GM12878 (cell line): ENCODE data around the gene PRKRIP1. TPM values are rescaled to one million over a fixed set of nuclear protein-coding genes. Genes with fewer than 3 reads are reported as not detected.

Source experiments
- ATF2 ChIP-seq: IDR thresholded peaks from 2 replicates; pipeline ENCODE4 v1.6.1; 2012; ENCODE audit warnings: low read length, inconsistent platforms
- CBX5 ChIP-seq: sonication (generic); IDR thresholded peaks from 2 replicates; pipeline ENCODE4 v1.6.1; 2016; ENCODE audit warnings: low read depth, moderate library complexity, mild to moderate bottlenecking, inconsistent platforms
- CHD1 ChIP-seq: IDR thresholded peaks from 2 replicates; pipeline ENCODE4 v1.6.1; 2012; ENCODE audit warnings: low read depth, low read length, improper control_type of control experiment
- CTCF ChIP-seq, 3 experiments: IDR thresholded peaks in 2 of 3; conservative IDR thresholded peaks in 1 of 3; 2 replicates each; pipeline ENCODE4 v1.5.1; 2011; ENCODE audit warnings: low read depth in 3 of 3, low read length in 3 of 3, mild to moderate bottlenecking in 3 of 3, control low read depth in 2 of 3, moderate library complexity in 2 of 3, inconsistent platforms in 1 of 3, mixed read lengths in 1 of 3; ENCODE audit not compliant: control insufficient read depth in 2 of 3, insufficient read depth in 1 of 3; ENCODE audit errors: extremely low read depth in 1 of 3
- E2F4 ChIP-seq: IDR thresholded peaks from 2 replicates; pipeline ENCODE4 v1.6.1; 2012; ENCODE audit warnings: low read depth, low read length, improper control_type of control experiment
- ESRRA ChIP-seq: IDR thresholded peaks from 2 replicates; pipeline ENCODE4 v1.6.1; 2012; ENCODE audit warnings: mild to moderate bottlenecking, low read length, improper control_type of control experiment
- GABPA ChIP-seq: IDR thresholded peaks from 2 replicates; pipeline ENCODE4 v1.6.1; 2014; ENCODE audit warnings: antibody characterized with exemption, low read depth, mild to moderate bottlenecking, inconsistent platforms
- HDGF ChIP-seq: fragments of 450-650 bp; IDR thresholded peaks from 2 replicates; pipeline ENCODE4 v1.6.1; 2016; ENCODE audit warnings: antibody characterized with exemption
- IKZF1 ChIP-seq: fragments of 450-650 bp; conservative IDR thresholded peaks from 2 replicates; pipeline ENCODE4 v1.6.1; 2017; ENCODE audit warnings: antibody characterized with exemption, mild to moderate bottlenecking
- JUND ChIP-seq: IDR thresholded peaks from 2 replicates; pipeline ENCODE4 v1.6.1; 2012; ENCODE audit warnings: low read depth, mild to moderate bottlenecking, low read length, improper control_type of control experiment, moderate library complexity
- MLLT1 ChIP-seq: fragments of 450-650 bp; IDR thresholded peaks from 2 replicates; pipeline ENCODE4 v1.6.1; 2016; ENCODE audit warnings: mild to moderate bottlenecking
- NBN ChIP-seq: fragments of 450-650 bp; IDR thresholded peaks from 2 replicates; pipeline ENCODE4 v1.6.1; 2016
- PAX5 ChIP-seq: IDR thresholded peaks from 2 replicates; pipeline ENCODE4 v1.6.1; 2011; ENCODE audit warnings: low read depth, low read length, borderline replicate concordance
- POLR2A ChIP-seq: IDR thresholded peaks from 2 replicates; pipeline ENCODE4 v1.6.1; 2011; ENCODE audit warnings: low read depth, mild to moderate bottlenecking, low read length
- POLR2AphosphoS2 ChIP-seq: IDR thresholded peaks from 2 replicates; pipeline ENCODE4 v1.6.1; 2011; ENCODE audit warnings: low read depth, mild to moderate bottlenecking, low read length, improper control_type of control experiment, moderate library complexity
- RAD21 ChIP-seq: IDR thresholded peaks from 2 replicates; pipeline ENCODE4 v1.6.1; 2011; ENCODE audit warnings: mild to moderate bottlenecking, low read depth, low read length, moderate library complexity; ENCODE audit not compliant: insufficient read depth
- RCOR1 ChIP-seq: conservative IDR thresholded peaks from 2 replicates; pipeline ENCODE4 v1.6.1; 2012; ENCODE audit warnings: low read depth, low read length, improper control_type of control experiment
- RFX5 ChIP-seq: IDR thresholded peaks from 2 replicates; pipeline ENCODE4 v1.6.1; 2011; ENCODE audit warnings: low read depth, low read length, improper control_type of control experiment
- SKIL ChIP-seq: fragments of 450-650 bp; IDR thresholded peaks from 2 replicates; pipeline ENCODE4 v1.6.1; 2017; ENCODE audit warnings: mild to moderate bottlenecking, low read depth, inconsistent platforms; ENCODE audit not compliant: poor library complexity, severe bottlenecking
- SP1 ChIP-seq: IDR thresholded peaks from one replicate; pipeline ENCODE4 v1.6.1; 2011; ENCODE audit warnings: low read depth, low read length
- YY1 ChIP-seq: IDR thresholded peaks from 2 replicates; pipeline ENCODE4 v1.6.1; 2011; ENCODE audit warnings: low read depth, mild to moderate bottlenecking, low read length
- ZNF622 ChIP-seq: fragments of 450-650 bp; IDR thresholded peaks from 2 replicates; pipeline ENCODE4 v1.6.1; 2017; ENCODE audit warnings: mild to moderate bottlenecking, inconsistent platforms
- ZSCAN29 ChIP-seq: fragments of 450-650 bp; IDR thresholded peaks from 2 replicates; pipeline ENCODE4 v1.6.1; 2017; ENCODE audit warnings: mild to moderate bottlenecking, moderate library complexity
- polyA plus RNA-seq, 11 experiments: library from polyadenylated mRNA; depleted of rRNA in 4 of 11; unstranded in 6 of 11; stranded (reverse) in 5 of 11; fragments of >200 nt; fragmentation: Nextera tagmentation in 4 of 11; fragmentation: Illumina TruSeq in 1 of 11; extraction: Ambion mirVana in 4 of 11; extraction: Trizol in 1 of 11; gene quantifications; 1 replicate in 1 of 11; 2 replicates in 10 of 11; pipeline versions ENCODE4 v1.2.1 to v1.2.3, GENCODE V29; 2011 to 2016; ENCODE audit warnings: inconsistent platforms in 2 of 11, missing spikeins in 2 of 11, low read depth in 1 of 11
- total RNA-seq, 4 experiments: library from RNA; depleted of rRNA in 3 of 4; stranded (reverse); fragments of >200 nt in 3 of 4; fragmentation: Illumina TruSeq in 1 of 4; extraction: Trizol in 1 of 4; gene quantifications; 2 replicates each; pipeline versions ENCODE4 v1.2.1 to v1.2.3, GENCODE V29; 2013 to 2021
- TF ChIP-seq, protein P1 (sequence below): IDR thresholded peaks from 2 replicates; pipeline ENCODE4 v1.6.1; 2012; ENCODE audit warnings: low read depth, low read length, improper control_type of control experiment

PRKRIP1 gene
- total and polyA plus RNA-seq, 10 of the 15 experiments (the other 5 are each of a cell fraction or from before 2014, with no cell fraction given) = 17.0 to 38.4 (median 25.5) TPM

GRCh38 chr7:102424787-102425218 lies 28.6 kb downstream of the PRKRIP1 start (continued):
- TF ChIP-seq, protein P1, sequence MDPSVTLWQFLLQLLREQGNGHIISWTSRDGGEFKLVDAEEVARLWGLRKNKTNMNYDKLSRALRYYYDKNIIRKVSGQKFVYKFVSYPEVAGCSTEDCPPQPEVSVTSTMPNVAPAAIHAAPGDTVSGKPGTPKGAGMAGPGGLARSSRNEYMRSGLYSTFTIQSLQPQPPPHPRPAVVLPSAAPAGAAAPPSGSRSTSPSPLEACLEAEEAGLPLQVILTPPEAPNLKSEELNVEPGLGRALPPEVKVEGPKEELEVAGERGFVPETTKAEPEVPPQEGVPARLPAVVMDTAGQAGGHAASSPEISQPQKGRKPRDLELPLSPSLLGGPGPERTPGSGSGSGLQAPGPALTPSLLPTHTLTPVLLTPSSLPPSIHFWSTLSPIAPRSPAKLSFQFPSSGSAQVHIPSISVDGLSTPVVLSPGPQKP = no peak
- TF ChIP-seq GABPA = no peak
- no peak for TF ChIP-seq NBN
- TF ChIP-seq YY1 = 0 out of 2 replicates have a peak, but pooled peaks have one; percentile 34
- TF ChIP-seq CTCF (IDR thresholded peaks at IDR 0.05 in 2 of 3, conservative IDR thresholded peaks at IDR 0.05 in 1 of 3; ENCODE audit: control insufficient read depth in 2 of 3, extremely low read depth in 1 of 3, insufficient read depth in 1 of 3, low read depth in 3 of 3, low read length in 3 of 3) = no peak
- TF ChIP-seq JUND = no peak
- no peak for TF ChIP-seq ZNF622
- no peak for TF ChIP-seq RCOR1
- TF ChIP-seq IKZF1 = peak; percentile 82
- peak; percentile 63; the same call in 1 of the 2 replicates for TF ChIP-seq MLLT1
- TF ChIP-seq RAD21 = no peak
- TF ChIP-seq E2F4 = no peak
- TF ChIP-seq HDGF = no peak
- no peak for TF ChIP-seq SP1
- peak; percentile 89 for TF ChIP-seq SKIL
- TF ChIP-seq PAX5 = peak; percentile 72; the same call in 1 of the 2 replicates
- no peak for TF ChIP-seq ZSCAN29
- no peak for TF ChIP-seq RFX5
- TF ChIP-seq ESRRA = no peak
- no peak for TF ChIP-seq ATF2
- TF ChIP-seq POLR2AphosphoS2 = no peak
- no peak for TF ChIP-seq CHD1
- TF ChIP-seq POLR2A = peak; percentile 61; the same call in 1 of the 2 replicates
- TF ChIP-seq CBX5 = no peak
